ENCODE measurements around the gene PRKN.
"Not testable (repeated sequence)": the region's sequence is repeated elsewhere in the genome, so short reads cannot be mapped to it uniquely, and the experiment has no call there.

Gene PRKN

DNA sequence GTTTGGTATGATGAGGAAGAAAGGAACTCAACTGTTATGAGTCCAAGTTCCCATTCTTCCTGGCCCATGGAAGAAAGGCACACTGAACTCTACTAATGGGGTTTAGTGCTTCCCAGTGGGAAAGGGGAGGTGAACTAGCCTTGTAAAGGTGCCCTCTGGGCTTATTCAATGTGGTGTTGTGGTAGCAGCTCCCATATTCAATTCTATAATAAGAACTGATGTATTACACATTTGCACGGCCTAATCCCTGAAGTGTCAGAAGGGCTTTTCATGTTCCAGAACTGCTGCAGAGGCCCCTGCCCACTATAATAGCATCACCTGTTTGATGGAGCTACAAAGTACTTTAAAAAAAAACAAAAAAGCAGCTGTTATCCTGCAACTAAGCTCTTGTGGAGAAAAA is 17.1 kb downstream of the PRKN start:
- no peak for DNase-seq

DNA sequence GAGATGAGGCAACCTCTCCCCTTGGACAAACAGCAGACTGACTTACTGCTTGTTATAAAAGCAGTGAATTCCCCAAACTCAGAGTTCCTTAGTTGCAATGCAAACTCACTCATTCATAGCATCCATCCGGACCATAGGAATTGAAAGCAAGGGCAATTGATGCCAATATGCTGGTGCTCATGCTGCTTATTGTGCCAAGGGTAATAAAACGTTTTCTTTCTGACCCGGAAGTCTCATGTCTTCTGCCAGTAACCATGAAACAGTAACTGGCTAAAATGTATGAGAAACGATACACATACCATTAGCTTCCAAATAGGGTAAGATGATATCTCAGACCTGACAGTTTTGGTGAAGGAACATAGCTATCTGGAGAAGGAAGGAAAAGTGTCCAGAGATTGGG is 18.1 kb downstream of the PRKN start:
- no peak for DNase-seq

DNA sequence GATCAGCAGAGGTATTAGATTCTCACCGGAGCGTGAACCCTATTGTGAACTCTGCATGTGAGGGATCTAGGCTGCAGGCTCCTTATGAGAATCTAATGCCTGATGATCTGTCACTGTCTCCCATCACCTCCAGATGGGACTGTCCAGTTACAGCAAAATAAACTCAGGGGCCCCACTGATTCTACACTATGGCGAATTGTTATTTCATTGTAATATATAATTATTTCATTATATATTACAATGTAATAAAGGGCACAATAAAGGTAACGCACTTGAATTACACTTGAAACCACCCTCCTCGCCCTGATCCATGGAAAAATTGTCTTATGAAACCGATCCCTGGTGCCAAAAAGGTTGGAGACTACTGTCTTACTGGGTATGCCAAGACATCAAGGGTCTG is 18.6 kb downstream of the PRKN start:
- no peak for DNase-seq

DNA sequence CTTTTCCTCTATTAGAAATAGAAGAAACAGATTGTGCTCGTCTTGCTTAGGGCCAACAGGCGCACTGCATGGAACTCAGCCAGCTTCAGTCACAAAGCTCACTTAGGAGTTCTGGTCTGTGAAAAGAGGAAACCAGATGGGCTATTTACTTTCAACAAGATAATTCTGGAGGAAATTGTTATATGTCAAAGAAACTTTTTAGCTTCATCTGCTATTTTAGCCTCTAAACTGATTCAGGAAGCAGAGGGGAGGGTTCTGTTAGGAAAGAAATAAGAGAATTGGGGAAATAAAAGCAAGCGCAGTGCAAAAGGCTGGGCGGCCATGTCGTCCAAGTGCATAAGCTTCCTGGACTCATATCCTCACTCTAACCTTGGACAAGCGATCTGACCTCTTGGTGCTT is 21.3 kb downstream of the PRKN start:
- DNase-seq: peak; percentile 72

DNA sequence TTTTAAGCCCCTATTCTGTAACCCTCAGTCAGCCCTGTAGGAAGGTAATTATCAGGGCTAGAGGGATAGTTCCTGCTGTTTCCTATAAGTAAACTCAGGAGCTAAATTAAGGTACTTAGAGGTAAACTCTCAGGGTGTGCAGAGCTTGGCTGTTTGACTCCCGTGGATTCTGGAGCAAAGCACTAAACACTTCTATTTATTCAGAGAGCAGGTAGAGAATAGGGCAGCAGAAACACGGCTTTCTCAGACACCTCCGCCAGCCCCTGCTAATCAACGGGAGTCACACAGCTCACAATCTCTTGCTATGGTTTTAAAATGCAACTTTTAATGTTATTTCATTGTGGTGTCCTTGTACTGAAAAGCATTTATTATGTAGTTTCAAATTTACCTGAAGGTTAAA is 21.8 kb downstream of the PRKN start:
- DNase-seq: no peak

DNA sequence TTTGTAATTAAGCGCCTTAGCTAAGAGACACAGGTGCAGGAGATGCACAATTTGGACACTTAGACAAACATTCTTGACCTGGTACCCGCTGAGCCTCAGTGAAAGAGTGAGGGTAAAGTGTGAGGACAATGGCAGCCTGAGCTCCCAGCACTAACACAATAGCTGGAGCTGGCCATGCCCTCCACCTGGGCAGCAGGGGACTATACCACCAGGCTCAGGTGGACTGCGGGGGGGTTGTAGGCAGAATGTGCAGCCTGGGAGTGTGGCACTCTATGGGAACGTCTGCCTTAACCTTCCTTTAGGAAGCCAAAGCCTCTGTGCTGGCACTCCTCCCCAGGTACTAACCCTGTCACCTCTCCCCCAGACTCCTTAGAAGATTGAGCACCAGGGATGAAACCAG is 23.6 kb downstream of the PRKN start:
- no peak for DNase-seq

DNA sequence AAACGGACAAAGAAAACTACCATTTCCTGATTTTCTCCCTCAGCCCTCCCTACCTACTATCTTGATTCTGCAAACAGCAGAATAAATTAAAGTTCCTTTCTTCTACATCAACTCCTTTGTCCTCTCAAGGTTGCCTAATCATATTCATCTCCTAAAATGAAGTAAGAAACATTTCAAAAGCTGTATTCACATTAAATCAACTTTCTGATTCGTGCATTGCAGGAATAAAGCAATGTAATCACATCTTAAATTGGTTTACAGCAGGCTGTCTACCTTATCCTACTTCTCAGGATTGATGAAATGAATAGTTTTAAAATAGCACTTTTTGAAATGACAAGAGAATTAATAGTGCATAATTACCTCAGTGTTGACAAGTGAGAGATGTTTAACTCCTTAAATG is 25.1 kb downstream of the PRKN start:
- DNase-seq: no peak

DNA sequence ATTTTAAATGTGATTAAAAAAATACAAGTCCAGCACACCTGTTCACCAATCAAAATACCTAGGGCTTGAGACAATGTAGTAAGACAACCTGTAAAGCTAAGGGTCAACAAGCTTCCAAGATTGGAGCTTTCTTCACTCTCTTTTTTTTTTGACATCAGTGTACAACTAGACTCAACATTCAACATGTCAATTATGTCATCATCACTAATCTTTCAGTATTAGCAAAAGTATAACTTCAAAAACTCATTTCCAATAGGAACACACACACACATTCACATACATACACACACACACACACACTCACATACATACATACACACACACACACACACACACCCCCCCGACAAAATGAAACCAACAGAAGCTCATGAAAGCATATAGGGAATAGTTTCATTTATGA is 26.0 kb downstream of the PRKN start:
- DNase-seq: no peak

DNA sequence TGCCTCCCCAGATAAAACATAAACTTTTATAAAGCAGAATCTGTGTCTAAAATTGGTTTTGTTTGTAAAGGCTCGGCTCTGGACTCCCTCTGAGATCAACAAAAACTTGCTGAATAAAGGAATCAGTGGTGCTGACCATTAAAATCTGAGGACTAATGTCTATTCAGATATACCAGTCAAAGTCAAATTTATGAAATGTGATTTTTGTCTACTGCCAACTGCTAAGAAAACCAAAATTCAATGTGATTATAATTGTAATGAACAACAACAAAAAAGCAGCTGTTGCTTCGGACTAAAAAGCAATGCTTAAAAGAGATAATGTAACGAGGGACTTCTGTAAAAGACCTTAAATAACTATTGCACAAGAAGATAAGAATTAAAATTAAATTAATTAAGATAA is 26.6 kb downstream of the PRKN start:
- no peak for DNase-seq

DNA sequence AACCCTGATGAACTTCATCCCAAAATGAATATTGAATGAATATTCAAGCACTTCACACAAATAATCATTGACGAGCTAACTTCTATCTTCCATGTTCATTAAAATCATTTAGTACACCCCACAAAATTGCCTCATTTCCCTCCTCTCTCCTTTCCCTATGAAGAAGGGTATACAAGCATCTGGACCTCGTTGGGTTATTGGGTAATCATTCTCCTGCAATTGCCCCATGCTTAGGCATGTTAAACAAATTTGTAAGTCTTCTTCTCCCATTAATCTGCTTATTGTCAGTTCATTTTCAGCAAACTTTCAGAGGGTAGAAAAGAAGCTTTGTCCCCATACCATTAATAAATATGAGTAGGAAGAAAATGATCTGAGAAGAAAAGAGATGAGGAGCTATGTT is 27.6 kb downstream of the PRKN start:
- DNase-seq: no peak

DNA sequence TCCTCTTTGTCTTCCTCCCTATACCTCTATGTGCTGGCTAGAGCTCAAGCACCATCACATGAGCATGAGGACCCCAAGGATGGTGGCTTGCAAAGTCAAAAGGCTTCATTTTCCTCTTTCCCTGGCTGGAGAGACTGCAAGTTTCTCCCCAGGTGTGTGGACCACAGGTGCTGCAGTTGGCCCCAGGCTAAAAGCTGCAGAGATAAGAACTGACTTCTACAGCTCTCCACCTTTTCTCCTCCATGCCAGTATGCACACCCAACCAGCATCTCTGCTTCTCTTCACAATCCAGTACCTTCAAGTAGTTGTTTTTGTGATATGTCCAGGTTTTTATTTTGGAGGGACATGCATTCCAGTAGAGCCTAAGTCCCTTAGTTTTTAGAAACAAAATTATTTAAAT is 29.1 kb downstream of the PRKN start:
- DNase-seq: no peak

DNA sequence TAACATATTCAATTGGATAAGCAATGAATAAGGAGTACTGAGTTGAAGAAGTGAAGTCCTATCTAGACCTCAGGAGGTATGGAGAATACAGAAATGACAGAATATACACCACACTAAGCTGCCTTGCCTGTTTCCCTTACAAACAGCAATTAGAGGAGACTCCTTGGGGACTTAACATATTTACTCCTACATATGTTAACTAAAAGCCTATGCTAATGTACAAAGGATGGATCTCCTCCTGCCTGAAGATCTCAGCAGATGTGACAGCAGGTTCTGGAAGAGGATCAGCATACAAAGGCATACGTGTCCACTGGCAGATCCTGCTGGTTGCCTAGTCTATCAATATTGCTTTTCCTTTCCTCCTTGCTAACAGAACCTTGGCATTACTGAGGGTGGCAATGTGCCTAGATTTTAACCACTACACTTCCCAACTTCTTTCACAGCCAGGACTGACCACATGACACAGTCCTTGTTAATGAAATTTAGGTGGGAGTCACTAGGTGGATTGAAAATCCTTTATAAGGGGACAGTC is 29.6 kb downstream of the PRKN start:
- no peak for DNase-seq

DNA sequence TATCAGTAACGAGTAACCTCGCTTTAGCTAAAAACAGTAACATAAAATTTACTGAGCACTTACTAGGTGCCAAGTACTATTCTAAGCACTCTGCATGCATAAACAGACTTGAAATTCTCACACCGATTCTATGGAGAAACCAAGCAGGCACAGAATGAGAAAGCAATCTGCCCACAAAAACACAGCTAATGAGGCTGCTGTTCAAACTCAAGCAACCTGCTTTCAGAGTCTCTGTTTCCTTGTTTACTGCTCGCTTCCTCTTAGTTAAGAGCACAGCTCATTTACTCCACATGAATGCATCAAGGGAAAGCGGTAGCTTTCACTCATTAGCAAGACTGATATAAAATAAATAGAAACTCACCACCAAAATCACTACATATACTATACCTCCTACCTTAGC is 37.4 kb downstream of the PRKN start:
- DNase-seq: no peak

DNA sequence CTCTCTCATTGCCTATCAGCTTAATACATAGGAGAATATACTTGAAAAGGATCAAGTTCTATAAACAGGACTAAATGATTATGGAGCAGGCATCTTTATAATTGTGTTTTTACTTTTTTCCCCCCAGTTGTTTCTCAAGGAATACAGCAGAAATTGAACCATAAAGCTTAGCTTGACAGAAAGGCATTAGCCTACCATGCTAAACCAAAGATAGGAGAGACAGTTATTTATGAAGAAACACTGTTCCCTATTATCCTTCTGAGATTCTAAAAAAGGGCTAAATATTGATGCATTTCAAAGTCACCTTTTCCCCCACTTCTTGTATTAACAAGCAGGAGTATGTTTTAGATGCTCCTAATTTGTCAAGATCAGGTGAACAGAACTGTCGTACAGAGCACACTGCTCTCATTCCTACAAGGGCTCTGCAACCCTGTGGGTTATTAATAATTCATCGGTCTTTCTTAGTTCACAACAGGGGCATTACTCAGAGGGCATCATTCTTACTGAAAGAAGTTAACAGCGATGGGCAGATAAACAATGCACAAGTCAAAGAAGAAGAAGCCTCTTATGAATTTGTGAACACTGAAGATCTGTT is 38.7 kb downstream of the PRKN start:
- DNase-seq: no peak

DNA sequence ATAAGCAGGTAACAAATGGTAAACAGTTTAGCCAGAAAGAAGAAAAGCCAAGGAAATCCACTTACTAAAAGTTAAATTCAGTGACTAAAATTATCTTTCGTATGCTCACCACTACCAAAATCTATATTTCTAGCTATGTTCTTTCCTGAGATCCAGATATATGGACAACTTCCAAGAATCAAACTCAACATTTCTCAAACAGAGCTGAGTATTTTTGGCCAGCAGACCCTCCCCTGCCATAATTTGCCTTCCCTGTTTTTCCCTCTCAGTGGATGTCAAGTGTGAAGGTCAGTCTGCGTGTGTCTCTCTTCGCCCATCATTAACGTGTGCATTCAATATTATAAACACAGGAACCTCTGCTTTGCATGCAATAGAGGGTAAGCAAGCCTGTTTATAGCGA is 42.0 kb downstream of the PRKN start:
- no peak for DNase-seq

DNA sequence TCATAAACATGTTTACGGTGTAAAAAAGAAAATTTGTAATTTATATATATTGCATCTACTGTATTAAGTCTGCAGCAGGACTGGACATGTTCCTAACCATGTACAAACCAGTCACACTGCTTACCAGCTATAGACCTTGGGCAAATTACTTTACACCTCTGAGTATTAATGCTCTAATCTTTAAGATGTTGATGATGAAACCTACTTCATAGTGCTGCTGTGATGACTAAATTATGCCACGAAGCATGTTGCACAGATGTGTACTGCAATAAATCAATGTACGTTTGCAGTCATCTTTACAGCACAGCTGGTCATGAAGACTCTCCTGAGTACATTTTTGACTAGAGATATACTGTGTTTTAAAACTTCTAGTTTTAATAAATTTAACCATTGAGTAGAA is 42.6 kb downstream of the PRKN start:
- no peak for DNase-seq

DNA sequence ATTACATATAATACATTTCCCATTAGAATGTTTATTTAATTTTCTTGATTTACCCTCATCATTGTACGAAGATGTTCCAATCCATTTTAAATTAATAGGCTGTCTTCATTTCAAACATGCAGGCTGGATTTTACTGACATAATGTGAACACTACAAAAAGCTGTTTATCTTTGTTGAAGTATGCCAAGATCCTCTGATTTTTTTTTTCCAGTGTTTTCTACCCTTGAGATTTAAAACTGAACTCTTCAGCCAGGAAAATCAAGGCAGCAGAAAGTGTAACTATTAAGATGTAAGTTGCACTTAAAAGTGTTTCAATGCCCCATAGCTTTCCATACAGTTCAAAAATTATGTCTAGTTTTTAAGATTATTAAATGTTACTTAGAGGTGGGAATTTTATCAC is 43.5 kb downstream of the PRKN start:
- DNase-seq: no peak

DNA sequence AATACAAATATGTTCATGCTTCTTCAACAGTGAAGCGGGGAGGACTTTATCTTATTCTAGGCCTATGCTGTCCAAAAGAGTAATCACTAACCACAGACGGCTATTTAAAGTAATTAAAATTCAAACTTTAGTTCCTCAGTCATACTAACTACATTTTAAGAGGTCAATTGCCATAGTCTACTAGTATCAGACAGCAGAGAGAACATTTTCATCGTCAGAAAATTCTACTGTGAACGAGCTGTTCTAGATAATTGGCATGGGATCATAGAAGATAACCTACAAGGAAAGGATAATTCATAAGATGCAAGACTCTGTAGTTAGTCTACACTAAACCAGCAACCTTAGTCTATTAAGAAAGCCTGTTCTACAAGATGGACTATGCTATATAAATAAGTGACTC is 44.4 kb downstream of the PRKN start:
- DNase-seq: no peak

DNA sequence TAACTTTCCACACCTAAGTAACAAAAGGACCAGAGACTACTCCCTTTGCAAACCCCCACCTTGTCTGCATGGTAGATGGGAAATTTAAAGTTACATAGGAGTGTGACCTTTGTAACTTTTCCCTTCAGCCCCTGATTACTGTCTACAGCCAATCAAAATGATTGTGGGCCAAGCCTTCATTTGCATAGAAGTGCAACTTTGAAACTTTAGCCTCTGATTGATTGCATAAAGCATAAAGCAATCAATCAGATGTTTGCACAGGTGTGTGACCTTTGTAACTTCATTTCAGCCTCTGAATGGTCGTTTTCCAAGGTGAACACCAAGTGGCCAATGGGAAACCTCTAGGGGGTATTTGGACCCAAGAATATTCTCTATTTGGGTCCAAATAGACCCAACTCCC is 46.1 kb downstream of the PRKN start:
- DNase-seq: no peak

DNA sequence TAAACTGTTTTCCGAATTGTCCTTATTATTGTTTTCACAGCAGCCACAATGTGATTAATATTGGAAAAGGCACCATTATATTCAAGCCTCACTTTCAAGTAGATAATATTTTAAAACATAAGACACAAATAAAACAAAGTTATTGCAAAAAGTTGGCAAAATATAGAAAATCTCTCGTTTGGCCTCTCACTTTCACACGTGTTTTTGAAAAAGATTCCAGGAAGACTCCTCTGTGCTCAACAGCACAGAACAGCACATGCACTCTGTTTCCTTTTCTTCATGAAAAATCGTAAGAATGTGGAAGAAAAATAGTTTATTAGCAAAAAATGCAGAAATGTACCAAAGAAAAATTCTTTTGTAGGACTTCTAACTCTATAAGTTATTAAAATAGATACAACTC is 46.7 kb downstream of the PRKN start:
- no peak for DNase-seq

DNA sequence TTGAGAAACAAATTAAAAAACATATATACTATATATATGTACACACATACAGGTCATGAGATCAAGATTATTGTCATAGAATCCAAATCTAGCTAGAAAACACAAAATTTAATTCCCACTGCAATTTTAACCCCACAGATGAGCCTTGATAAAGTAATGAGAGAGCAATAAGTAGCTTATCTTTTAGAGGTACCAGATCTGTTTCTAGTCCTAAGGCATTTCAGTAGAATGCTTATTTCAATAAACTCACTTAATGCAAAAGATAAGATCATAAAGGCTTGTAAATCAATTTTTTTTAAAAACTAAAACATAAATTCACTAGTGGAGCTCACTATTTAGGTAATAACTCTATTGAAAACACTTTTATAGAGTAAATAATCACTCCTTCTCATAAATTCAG is 47.2 kb downstream of the PRKN start:
- DNase-seq: no peak

DNA sequence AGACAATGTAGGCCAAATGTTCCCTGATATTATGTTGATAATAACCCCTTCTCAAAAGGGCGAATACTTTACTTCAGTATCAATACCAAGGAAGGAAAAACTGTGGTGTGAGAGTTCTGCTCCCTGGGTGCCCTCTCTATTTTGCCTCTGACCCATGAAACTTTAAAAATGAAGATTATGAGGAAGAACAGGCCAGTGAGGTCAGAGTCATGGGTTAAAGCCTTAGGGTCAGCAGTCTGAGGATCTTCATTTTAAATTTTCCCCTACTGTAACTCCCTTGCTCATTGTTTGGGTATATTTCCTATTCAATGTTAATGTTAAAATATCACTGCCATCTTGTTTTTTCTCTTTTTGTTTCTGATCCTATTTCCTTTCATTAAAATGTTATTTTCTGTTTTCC is 47.9 kb downstream of the PRKN start:
- no peak for DNase-seq

DNA sequence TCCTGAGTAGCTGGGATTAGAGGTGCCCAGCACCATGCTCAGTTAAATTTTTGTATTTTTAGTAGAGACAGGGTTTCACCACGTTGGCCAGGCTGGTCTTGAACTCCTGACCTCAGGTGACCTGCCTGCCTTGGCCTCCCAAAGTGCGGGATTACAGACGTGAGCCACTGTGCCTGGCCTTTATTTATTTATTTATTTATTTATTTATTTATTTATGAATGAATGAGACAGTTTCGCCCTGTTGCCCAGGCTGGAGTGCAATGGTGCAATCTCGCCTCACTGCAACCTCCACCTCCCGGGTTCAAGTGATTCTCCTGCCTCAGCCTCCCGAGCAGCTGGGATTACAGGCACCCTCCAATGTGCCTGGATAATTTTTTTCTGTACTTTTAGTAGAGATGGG is 48.7 kb downstream of the PRKN start:
- DNase-seq: not testable (repeated sequence)

DNA sequence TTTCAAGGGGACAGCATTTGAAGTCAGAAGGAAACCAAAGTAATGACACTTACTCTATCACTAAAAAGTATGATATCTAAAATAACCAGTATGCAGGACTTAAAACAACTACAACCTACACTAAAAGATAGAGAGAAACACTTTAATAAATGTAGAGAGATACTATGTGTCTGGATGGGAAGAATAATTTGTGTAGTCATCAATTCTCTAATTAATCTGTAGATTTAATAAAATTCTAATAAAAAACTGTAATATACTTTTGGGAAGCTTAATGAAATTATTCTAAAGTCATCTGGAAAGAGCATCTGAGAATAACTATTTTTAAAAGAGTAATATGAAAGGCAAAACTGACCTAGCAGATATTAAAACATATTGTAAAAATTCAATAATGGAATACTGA is 52.1 kb downstream of the PRKN start:
- no peak for DNase-seq

DNA sequence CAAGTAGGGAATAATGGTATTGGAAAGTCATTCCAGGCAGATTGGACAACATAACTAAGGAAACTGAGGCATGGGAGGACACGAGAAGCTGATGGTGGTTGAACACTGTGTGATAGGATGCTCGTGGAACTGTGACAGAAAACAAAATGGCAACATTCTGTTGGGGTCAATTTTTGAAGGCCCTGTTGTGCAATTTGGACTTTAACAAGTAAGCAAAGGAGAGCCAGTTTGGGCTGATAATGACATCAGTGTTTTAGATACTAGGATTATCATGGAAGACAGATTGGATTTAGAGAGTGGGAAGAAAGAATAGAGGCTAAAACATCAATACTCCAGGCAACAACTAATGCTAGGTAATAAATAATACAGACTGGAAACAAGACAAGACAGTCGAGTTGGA is 53.1 kb downstream of the PRKN start:
- DNase-seq: no peak
